ENCODE data around the gene TAB3.

Gene TAB3

GRCh38 chrX:30858098-30858497 lies 31.0 kb downstream of the TAB3 start:
- ChIA-PET POLR2A (no interaction called here), CTCF (interaction anchor here (0.6 kb wide), 1 partner anchor 92 kb away, joined by 4 read pairs; no protein-coding TSS in a partner anchor)
- Histone ChIP-seq H3K9me3 (ENCODE audit: control insufficient read depth, insufficient read depth, low read depth, low read length) (no peaks in the 10 kb centered on the region), H3K4me1 (ENCODE audit: control insufficient read depth, insufficient read depth, low read length) (no peaks in the 10 kb centered on the region), H3K36me3 (ENCODE audit: control insufficient read depth in 2 of 2, insufficient read depth in 1 of 2, low read length in 2 of 2) (peaks cover 0 to 33% of the 10 kb centered on the region in 2 experiments; a peak in 2 of 3 replicates), H3K4me3 (ENCODE audit: low read depth, low read length) (no peak overlapping the region), H3K27ac (ENCODE audit: extremely low read depth, low read depth, low read length) (no peak overlapping the region)
- TF ChIP-seq ZNF571 (tag by site-specific recombination; IDR thresholded peaks at IDR 0.05) (no peak), ZNF335 (tag by site-specific recombination; conservative IDR thresholded peaks at IDR 0.05) (no peak)

- Histone ChIP-seq H3K9me3 (ENCODE audit: control insufficient read depth, insufficient read depth, low read depth, low read length) (no peaks in the 10 kb centered on the region), H3K4me1 (ENCODE audit: control insufficient read depth, insufficient read depth, low read length) (no peaks in the 10 kb centered on the region), H3K36me3 (ENCODE audit: control insufficient read depth in 2 of 2, insufficient read depth in 1 of 2, low read length in 2 of 2) (peaks cover 0 to 34% of the 10 kb centered on the region in 2 experiments; a peak in 1 of 3 replicates), H3K27ac (ENCODE audit: extremely low read depth, low read depth, low read length) (no peak overlapping the region), H3K4me3 (ENCODE audit: low read depth, low read length) (no peak overlapping the region)
- ChIA-PET CTCF (no interaction called here), POLR2A (interaction anchor here (0.6 kb wide), 1 partner anchor 17 kb away, joined by 4 read pairs; no protein-coding TSS in a partner anchor)
- TF ChIP-seq ZNF175 (tag by site-specific recombination; IDR thresholded peaks at IDR 0.05) (no peak), ZNF423 (tag by site-specific recombination; IDR thresholded peaks at IDR 0.05) (no peak), ZNF600 (tag by site-specific recombination; IDR thresholded peaks at IDR 0.05) (no peak)
Observed at GRCh38 chrX:30851449-30851848, 37.6 kb downstream of the TAB3 start.

GRCh38 chrX:30835373-30835772 lies 53.7 kb downstream of the TAB3 start:
- ChIA-PET POLR2A (no interaction called here), CTCF (no interaction called here)
- Histone ChIP-seq H3K9me3 (ENCODE audit: control insufficient read depth, insufficient read depth, low read depth, low read length) (no peaks in the 10 kb centered on the region), H3K36me3 (ENCODE audit: control insufficient read depth in 2 of 2, insufficient read depth in 1 of 2, low read length in 2 of 2) (peaks cover 3 to 56% of the 10 kb centered on the region in 2 experiments), H3K27ac (ENCODE audit: extremely low read depth, low read depth, low read length) (no peak overlapping the region), H3K4me3 (ENCODE audit: low read depth, low read length) (no peak overlapping the region), H3K4me1 (ENCODE audit: control insufficient read depth, insufficient read depth, low read length) (no peaks in the 10 kb centered on the region)
- TF ChIP-seq ZNF585B (tag by site-specific recombination; IDR thresholded peaks at IDR 0.05): no peak
- no peak for TF ChIP-seq FEZF1 (tag by site-specific recombination; IDR thresholded peaks at IDR 0.05)
- TF ChIP-seq SALL2 (tag by site-specific recombination; IDR thresholded peaks at IDR 0.05; ENCODE audit: borderline replicate concordance): no peak
- TF ChIP-seq ZFP69B (tag by site-specific recombination; IDR thresholded peaks at IDR 0.05): no peak
- TF ChIP-seq, protein P1, sequence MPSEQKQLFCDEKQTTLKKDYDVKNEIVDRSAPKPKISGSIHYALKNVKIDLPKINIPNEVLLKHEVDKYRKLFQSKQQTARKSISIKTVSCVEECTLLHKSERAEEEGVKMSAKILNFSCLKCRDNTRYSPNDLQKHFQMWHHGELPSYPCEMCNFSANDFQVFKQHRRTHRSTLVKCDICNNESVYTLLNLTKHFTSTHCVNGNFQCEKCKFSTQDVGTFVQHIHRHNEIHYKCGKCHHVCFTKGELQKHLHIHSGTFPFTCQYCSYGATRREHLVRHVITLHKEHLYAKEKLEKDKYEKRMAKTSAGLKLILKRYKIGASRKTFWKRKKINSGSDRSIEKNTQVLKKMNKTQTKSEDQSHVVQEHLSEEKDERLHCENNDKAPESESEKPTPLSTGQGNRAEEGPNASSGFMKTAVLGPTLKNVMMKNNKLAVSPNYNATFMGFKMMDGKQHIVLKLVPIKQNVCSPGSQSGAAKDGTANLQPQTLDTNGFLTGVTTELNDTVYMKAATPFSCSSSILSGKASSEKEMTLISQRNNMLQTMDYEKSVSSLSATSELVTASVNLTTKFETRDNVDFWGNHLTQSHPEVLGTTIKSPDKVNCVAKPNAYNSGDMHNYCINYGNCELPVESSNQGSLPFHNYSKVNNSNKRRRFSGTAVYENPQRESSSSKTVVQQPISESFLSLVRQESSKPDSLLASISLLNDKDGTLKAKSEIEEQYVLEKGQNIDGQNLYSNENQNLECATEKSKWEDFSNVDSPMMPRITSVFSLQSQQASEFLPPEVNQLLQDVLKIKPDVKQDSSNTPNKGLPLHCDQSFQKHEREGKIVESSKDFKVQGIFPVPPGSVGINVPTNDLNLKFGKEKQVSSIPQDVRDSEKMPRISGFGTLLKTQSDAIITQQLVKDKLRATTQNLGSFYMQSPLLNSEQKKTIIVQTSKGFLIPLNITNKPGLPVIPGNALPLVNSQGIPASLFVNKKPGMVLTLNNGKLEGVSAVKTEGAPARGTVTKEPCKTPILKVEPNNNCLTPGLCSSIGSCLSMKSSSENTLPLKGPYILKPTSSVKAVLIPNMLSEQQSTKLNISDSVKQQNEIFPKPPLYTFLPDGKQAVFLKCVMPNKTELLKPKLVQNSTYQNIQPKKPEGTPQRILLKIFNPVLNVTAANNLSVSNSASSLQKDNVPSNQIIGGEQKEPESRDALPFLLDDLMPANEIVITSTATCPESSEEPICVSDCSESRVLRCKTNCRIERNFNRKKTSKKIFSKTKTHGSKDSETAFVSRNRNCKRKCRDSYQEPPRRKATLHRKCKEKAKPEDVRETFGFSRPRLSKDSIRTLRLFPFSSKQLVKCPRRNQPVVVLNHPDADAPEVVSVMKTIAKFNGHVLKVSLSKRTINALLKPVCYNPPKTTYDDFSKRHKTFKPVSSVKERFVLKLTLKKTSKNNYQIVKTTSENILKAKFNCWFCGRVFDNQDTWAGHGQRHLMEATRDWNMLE (tag by site-specific recombination; conservative IDR thresholded peaks at IDR 0.05; ENCODE audit: low read depth): no peak

- Histone ChIP-seq H3K9me3 (ENCODE audit: control insufficient read depth, insufficient read depth, low read depth, low read length) (no peaks in the 10 kb centered on the region), H3K27ac (ENCODE audit: extremely low read depth, low read depth, low read length) (no peak overlapping the region), H3K4me1 (ENCODE audit: control insufficient read depth, insufficient read depth, low read length) (no peaks in the 10 kb centered on the region), H3K36me3 (ENCODE audit: control insufficient read depth in 2 of 2, insufficient read depth in 1 of 2, low read length in 2 of 2) (peaks cover 3 to 45% of the 10 kb centered on the region in 2 experiments), H3K4me3 (ENCODE audit: low read depth, low read length) (no peak overlapping the region)
- ChIA-PET POLR2A (no interaction called here), CTCF (no interaction called here)
- TF ChIP-seq ZNF747 (tag by site-specific recombination; IDR thresholded peaks at IDR 0.05): no peak
- no peak for TF ChIP-seq ZNF423 (tag by site-specific recombination; IDR thresholded peaks at IDR 0.05)
- no peak for TF ChIP-seq KLF7 (tag by site-specific recombination; IDR thresholded peaks at IDR 0.05; ENCODE audit: borderline replicate concordance)
Observed at GRCh38 chrX:30833896-30834295, 55.2 kb downstream of the TAB3 start.

Data from HEK293 (cell line).